AG08396 (cell line): Measurements from ENCODE around the gene TBCCD1.

Experiments used
- DNase-seq: peaks from one replicate; pipeline ENCODE4 v3.0.0; 2012; ENCODE audit warnings: low spot score, mixed read lengths

The TBCCD1 gene, protein sequence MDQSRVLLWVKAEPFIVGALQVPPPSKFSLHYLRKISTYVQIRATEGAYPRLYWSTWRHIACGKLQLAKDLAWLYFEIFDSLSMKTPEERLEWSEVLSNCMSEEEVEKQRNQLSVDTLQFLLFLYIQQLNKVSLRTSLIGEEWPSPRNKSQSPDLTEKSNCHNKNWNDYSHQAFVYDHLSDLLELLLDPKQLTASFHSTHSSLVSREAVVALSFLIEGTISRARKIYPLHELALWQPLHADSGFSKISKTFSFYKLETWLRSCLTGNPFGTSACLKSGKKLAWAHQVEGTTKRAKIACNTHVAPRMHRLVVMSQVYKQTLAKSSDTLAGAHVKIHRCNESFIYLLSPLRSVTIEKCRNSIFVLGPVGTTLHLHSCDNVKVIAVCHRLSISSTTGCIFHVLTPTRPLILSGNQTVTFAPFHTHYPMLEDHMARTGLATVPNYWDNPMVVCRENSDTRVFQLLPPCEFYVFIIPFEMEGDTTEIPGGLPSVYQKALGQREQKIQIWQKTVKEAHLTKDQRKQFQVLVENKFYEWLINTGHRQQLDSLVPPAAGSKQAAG

DNA sequence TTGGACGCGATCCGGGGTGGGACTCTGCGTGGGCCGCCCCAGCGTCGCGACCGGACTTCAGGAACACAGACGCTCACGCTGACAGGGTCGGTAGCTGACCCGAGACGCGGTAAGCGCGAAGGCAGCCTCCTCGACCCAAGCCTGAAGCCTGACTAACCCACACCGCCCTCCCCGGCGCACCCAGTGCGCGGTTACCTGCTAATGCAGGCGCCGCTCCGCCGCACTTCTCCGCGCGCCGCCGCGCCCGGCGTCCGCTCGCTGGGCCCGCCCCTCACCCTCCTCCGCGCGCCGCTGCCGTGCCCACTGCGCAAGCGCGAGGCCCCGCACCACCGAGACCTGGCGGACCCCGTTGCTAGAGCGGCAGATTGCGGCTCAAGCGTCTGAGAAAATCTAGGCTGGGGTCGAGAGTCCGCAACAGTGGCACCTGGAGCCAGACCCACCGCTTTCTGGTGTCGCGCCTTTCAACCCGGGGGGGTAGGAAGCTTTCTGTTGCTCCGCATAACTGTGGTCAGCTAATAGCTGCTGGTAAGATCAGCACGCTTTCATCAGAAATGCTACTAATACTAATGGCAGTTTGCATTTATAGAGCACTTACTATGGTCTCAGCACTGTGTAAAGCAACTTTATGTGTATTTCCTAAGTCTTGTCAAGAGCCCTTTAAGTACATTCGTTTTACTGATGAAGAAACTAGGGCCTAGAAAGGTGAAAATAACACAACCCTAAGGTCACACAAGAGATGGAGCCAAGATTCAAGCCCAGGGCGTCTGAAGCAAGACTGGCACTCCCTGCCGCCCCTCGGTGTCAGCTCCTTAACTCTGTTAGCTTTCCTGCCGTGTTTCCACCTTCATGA lies at the start of gene TBCCD1:
TBCCD1 (minus strand) TSS at position 268 of the 850 bp plus-strand sequence. CDS start 3,010 bp downstream, outside the sequence.
- DNase-seq: peak; percentile 95

DNA sequence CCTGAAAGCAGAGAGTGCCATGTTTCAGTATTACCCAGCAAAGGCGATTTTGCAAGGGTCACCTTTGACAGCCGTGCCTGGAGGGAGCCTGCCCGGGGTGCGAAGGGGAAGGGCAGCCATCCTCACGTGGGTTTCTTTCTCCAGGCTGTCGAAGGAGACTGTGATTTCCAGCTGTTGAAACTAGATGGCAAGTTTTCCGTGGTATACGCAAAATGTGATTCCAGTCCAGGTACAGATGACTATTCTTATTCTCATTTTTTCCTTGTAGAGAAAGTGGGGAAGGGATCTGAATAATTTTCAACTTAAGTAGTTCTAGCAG lies 49.1 kb upstream of the TBCCD1 start:
- DNase-seq: no peak

DNA sequence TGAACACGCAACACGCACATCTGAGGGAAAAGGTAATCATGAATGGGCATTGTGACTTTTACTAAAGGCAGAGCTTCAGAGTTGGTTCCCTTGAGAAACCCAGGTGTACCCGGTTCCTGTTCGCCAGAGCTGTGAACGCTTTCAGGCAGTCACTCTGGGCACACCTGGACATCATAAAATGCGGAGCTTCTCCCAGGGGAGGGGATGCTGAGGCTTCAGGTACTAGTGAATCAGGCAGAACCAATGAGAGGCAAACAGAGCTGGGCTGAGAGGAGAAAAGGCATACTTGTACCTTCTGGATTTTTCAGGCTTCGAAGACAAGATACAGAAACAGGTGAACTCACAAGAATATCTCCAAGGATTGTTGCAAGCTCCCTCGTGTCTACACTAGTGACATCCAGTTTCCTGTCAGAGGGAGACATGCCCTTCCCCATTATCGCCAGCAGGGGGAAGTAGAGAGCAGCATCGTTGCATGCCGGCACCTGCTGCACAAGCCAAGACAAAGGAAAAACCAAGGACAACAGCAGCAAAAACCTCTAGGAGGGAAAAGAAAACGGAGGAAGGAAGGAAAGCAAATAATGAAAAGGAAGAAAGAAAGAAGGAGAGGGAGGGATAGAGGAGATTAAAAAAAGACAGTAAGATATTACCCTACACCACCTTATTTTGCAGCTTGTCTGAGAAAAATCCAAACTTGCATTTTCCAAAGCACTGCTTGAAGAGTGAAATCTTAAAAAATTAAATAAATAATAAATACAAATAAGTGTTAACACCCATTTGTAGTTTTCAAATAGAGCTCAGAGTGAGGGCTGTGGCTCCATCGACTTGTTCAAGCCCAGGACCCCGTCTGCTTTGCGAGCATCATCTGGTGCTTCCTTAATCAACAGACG lies 47.7 kb upstream of the TBCCD1 start:
- peak; percentile 81 for DNase-seq

DNA sequence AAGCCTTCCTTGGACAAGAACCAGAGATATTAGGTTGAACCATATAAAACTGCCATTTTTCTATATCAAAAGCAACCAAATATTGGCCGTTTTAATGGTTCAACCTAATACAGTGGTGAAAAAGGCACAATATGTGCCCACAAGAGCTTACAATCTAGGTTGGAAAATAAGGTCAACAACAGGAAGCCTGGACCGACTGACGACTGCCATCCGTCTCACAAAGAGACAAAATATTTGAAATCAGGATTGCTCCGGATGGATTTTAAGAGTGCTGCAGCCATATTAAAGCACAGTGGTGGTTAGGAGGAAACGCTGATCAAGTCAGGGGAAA lies 47.1 kb upstream of the TBCCD1 start:
- no peak for DNase-seq

DNA sequence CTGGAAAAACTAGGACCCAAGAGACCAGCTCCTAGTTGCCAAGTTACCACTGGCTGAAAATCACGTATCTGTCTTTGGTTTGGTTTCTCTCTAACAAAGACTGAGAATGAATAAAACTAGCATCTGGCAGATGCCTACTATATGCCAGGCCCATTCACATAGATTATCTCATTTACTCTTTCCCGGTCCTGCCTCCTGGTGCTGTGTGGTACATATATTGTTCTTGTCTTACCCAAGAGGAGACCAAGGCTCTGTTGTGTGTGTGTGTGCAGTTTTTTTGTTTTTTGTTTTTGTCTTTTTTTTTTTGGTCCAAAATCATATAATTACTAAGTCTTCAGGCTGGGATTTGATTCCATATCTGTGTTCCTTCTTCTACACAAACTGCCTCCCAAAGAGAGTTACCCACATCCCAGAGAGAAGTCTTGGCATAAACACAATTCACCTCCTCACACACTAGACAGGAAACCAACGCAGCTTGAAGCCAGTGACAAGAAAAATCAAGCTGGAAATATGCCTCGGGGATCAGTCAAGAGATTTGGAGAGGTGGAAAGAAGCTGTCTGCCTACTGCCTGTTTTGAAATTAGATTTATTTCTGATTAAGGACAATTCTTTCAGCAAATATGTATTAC lies 46.6 kb upstream of the TBCCD1 start:
- DNase-seq: no peak

DNA sequence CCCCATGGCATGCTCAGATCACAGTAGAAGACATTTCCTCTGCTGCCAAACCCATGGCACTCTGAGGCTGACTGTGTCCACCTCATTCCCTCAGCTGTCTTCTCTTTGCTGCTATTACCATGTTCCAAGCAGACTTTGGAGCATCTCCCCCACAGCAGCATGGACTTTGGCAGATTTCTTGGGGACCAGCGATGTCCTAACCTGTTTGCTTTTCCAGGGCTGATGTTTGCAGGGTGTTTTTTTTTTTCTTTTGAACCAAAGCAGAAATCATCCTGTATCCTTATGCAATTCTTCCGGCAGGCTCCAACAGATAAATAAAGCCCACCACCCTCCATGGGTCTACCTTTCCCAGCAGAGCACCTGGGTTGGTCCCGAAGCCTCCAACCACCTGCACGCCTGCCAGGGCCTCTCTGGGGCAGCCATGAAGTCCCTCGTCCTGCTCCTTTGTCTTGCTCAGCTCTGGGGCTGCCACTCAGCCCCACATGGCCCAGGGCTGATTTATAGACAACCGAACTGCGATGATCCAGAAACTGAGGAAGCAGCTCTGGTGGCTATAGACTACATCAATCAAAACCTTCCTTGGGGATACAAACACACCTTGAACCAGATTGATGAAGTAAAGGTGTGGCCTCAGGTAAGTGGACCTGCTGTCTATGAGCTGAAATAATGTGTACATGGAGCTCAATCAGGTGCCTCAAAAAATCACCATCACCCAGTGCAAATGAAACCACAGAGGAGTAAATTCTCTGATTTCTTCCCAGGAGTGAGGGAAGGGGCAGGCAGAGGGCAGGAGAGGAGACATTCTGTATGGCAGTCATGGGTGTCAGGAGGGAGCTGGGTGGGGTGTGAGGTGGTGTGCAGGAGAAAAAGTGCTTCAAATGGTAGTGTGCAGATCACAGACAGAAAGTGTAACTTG lies 45.8 kb upstream of the TBCCD1 start, which contains the start of gene AHSG:
AHSG (plus strand) TSS at position 340 of the 916 bp plus-strand sequence; CDS start at position 422, 82 bp downstream.
- no peak for DNase-seq

DNA sequence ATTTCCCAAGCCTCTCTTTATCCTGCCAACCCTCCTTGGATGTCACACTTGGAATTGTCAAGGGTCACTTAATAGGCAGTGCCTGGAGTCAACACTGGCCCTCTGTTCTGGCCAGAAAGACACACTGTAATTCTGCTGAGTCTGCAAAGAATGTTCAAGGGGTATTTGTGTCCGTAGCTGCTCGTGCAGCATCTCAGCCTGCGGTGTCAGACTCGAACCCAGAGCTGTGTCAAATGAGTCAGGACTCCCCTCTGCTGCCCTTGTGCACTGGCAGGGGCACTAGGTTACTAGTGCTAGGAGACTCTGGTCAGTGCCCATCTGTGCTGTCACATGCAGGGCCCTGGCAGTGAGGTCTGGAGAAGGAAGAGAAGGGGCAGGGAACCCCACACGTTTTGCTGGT lies 44.9 kb upstream of the TBCCD1 start:
- DNase-seq: no peak

DNA sequence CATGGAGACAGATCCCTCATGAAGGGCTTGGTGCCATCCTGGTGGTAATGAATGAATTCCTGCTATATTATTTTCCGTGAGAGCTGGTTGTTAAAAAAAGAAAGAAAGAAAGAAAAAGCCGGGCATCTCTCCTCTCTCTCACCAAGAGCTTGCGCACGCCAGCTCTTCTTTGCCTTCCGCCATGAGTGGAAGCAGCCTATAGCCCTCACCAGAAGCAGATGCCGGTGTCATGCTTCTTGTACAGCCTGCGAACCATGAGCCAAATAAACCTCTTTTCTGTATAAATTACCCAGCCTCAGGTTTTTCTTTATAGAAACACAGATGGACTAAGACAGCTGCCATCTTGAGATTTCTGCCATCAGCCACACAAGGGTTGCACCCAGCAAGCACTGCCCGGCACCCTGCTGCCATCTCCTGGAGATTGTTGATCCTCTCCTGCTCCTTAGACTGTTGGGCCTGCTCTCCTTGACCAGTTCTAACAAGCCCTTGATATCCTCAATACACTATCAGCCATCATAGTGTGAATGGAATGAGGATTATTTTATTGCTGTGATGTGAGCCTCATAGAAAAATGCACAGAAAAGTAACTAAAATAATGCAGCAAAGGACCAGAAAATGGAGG lies 42.2 kb upstream of the TBCCD1 start:
- peak; percentile 35 for DNase-seq

DNA sequence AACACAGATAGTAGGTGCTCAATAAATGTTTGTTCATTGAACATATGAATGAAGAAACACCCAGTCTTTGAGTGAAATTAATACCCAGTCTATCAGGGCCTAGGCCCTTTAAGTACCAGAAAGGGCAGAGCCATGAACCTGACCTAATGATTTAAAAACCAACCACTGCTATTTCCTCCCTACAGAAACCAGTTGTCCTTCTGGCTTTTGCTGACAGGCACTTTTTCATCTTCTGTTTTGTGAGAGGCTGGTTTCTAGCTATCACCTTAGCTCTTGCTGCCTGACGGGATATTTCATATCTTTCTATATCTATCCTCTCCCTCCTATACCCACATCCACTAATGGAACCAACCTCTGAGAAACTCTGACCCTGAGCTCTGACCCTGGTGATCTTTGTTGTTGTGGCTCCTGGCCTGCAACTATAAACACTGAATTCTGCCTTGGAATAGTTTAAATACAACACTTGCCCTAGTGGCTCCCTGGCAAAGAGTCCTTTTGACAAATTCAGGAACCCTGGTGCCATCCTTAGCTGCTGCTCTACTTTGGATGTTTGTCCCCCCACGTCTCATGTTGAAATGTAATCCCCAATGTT lies 41.6 kb upstream of the TBCCD1 start:
- DNase-seq: no peak

DNA sequence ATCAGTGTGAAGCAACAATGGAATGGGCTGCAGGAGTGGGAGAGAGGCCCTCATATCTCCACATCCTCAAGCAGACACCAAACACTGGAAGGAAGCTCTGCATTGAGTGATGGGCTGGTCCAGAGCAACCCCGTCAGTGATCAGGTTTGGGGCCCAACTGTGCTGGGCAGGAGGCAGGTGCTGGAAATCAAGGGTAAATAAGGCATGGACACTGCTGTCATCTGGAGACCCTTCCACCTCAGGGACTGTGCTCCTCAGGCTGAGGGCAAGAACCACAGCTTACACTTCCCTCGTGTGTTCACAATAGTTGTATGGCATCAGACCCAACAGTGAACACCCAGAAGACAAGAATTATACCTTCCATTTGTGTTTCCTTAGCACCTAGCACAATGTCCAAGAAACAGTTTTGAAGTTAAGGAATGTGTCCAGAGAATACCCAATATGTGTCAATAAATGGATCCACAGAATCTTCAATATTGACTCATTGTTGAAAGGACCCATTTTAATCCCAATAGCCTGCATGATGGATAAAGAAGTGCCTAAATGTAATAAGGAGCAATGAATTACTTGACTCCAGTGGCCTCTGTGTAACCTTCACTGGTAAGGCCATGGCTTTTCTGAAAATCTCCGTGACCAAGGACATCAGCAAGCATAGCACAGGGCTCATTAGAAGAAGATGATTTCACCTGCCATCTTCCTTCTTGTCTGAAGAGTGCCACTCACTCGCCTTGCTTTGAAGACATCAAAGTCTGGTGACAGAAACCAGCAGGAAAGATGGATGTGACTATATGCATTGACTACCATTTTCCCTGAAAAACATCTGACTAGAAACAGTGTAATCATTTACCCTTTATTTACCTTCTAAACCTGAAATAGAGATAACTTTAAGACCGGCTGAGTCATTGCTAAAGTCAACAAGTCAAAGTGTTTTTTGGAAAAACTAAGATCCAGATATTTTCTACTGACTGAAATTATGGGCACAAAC lies 38.7 kb upstream of the TBCCD1 start:
- no peak for DNase-seq

DNA sequence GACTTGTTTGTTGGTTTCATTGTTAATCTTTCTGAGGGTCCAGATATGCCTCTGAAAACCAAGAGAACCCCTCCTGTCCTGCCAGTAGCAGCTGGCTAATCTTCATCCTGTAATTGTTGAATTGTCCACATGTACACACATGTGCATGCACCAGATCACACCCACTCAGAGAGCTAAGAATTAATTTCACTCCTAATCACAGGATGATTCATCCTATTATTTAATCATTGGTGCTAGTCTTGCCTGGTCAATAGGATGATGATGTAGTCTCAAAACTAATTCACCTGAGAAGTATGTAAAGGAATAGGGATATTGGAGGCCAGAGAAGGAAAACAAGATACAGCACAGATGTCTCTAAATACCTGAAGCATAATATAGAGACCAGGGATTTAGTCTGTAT lies 37.9 kb upstream of the TBCCD1 start:
- DNase-seq: no peak

DNA sequence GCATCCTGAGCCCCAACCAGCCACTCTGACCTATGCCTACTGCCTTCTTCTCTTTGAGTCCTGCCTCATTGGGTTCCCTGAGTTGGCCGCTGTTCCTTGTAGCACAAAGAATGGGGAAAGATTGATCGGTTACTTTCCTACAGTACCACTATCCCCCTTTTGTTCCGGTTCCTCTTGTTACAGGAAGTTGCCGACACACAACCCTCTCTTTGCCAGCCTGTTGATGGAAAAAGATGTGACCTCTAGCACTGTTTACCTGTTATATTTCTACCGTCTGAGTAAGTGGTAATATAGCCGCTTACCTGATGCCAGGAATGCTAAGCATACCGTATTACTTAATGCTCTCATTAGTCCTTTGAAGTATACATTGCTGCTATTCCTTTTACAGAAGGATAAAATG lies 36.0 kb upstream of the TBCCD1 start:
- no peak for DNase-seq

DNA sequence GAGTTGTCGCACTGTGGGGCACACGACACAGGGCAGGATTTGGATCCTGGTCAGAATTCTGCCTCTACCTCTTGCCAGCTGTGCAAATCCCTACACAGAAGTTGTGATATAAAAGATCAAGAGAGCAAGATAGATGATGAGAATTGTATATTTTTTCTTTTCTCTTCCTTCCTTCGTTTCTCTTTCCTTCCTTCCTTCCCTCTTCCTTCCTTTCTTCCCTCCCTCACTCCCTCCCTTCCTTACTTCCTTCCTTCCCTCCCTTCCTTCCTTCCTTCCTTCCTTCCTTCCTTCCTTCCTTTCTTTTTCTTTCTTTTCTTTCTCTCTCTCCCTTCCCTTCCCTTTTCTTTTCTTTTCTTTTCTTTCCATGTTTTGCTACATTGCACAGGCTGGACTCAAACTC lies 33.8 kb upstream of the TBCCD1 start:
- DNase-seq: no peak

DNA sequence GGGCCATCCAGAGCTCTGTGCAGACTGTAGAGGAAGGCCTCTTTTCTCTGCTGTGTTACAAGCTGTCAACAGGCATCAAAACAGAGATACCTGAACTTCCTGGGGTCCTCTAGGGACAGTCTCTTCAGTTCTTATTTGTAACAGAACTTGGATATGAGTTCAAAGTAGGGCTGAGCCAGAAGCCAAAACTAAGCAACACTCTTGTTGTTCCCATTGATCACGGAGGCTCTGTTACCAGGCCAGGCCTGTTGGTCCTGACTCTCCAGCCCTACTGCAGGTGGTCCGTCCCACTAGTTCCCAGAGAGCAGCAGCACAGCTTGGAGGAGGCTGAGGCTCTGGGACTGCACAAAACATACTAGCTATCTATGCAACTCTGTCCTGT lies 32.6 kb upstream of the TBCCD1 start:
- no peak for DNase-seq

DNA sequence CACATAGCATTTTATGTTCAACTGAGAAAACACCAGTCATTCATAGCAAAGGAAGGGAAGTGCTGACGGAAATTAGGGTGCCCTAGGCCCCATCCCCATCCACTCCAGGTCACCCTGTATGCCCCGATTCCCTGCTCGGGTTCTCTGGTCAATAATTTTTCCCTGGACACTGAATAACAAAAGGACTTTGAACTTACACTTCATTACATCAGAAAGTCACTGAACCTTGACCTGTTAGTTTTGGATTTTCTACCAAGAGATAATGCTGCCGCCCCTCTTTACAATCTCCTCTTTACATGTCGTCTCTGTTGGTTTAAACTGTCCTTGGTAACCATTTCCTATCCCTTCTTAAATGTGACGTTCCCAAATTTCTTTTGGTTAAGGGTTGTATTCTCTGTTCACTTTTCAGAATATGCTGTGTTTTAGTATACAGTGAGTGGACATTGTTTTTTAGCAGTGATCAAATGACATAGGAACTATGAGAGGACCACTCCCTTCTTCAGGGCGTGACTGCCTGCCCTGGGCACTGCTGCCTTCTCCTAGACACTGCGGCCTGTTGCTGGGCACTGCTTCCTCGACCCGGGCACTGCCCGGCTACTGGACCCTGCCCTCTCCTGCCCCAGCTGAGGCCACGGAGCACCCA lies 32.1 kb upstream of the TBCCD1 start:
- no peak for DNase-seq

DNA sequence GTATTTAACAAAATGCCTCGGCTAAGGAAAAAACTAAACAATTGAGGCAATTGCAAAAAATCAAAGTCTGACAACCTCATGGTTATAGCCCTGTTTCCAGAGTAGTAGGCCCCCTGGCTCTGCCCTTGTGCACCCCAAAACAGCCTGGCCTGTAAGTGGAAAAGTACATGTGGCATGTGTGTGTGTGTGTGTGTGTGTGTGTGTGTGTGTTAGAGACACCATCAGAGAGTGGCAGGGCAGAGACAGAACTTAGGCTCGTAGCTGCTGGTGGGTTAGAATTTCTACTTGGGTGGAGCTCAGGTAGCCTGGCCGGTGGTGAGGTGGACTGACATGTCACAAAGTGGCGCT lies 31.6 kb upstream of the TBCCD1 start:
- no peak for DNase-seq

DNA sequence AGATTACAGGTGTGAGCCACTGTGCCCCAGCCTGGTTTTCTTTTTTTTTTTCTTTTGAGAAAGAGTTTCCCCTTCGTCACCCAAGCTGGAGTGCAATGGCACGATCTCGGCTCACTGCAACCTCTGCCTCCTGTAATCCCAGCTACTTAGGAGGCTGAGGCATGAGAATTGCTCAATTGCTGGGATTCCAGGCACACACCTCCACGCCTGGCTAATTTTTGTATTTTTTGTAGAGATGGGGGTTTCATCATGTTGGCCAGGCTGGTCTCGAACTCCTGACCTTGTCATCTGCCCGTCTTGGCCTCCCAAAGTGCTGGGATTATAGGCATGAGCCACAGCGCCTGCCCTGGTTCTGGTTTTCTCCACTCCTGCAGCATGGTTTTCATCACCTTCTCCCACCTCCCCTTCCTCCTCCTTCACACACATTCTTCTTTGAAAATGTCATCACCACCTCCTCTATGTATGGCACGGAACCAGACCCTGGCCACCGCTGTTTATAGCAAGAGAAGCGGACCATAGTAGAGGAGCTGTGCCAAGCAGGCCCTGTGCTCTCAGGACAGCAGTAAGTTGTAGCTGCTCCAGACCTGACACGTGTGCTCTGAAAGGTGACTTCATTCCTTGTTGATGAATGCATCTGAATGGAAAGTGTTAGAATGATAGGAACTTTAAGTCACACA lies 31.1 kb upstream of the TBCCD1 start:
- DNase-seq: peak; percentile 44
